HG03045 (cell line): ENCODE measurements around the gene TADA2B.

Source experiments
- ATAC-seq: cut with Tn5 transposase; IDR thresholded peaks from one replicate; pipeline ENCODE4 v1.9.1; 2021; ENCODE audit warnings: mild to moderate bottlenecking, moderate library complexity; ENCODE audit not compliant: unreplicated experiment

TADA2B gene

GRCh38 chr4:7037425-7037824 lies 5.7 kb upstream of the TADA2B start:
- no peak for ATAC-seq

GRCh38 chr4:7040765-7041164 lies 2.4 kb upstream of the TADA2B start:
- ATAC-seq, result no peak

GRCh38 chr4:7041246-7041645 lies 1.9 kb upstream of the TADA2B start:
- ATAC-seq, result no peak

GRCh38 chr4:7041801-7042502 lies 1.2 kb upstream of the TADA2B start:
- ATAC-seq, result no peak

- peak; percentile 83 for ATAC-seq
Observed at GRCh38 chr4:7042503-7043283, 479 bp upstream of the TADA2B start.

GRCh38 chr4:7044137-7044930 lies 1.2 kb downstream of the TADA2B start:
- ATAC-seq, result no peak

- ATAC-seq, result no peak
Observed at GRCh38 chr4:7045553-7045952, 2.4 kb downstream of the TADA2B start.

- no peak for ATAC-seq
Observed at GRCh38 chr4:7045961-7046921, 3.1 kb downstream of the TADA2B start.

GRCh38 chr4:7046971-7047370 lies 3.8 kb downstream of the TADA2B start:
- no peak for ATAC-seq

GRCh38 chr4:7048642-7049041 lies 5.5 kb downstream of the TADA2B start:
- no peak for ATAC-seq

- no peak for ATAC-seq
Observed at GRCh38 chr4:7049295-7049694, 6.1 kb downstream of the TADA2B start.

GRCh38 chr4:7049739-7050138 lies 6.6 kb downstream of the TADA2B start:
- no peak for ATAC-seq

- no peak for ATAC-seq
Observed at GRCh38 chr4:7050481-7051143, 7.4 kb downstream of the TADA2B start.

- no peak for ATAC-seq
Observed at GRCh38 chr4:7051144-7051495, 7.9 kb downstream of the TADA2B start.

GRCh38 chr4:7051905-7052304 lies 8.7 kb downstream of the TADA2B start:
- ATAC-seq, result no peak

GRCh38 chr4:7052313-7052712 lies 9.1 kb downstream of the TADA2B start:
- no peak for ATAC-seq

GRCh38 chr4:7052923-7053715 lies 9.9 kb downstream of the TADA2B start:
- no peak for ATAC-seq

GRCh38 chr4:7054106-7054880 lies 11.1 kb downstream of the TADA2B start:
- ATAC-seq, result no peak
